ENCODE measurements around the gene POTEG.
"Not testable (repeated sequence)": the region's sequence is repeated elsewhere in the genome, so short reads cannot be mapped to it uniquely, and the experiment has no call there.

Gene POTEG

GRCh38 chr14:19372813-19373500, 61.2 kb downstream of the POTEG start:
- DNase-seq (ENCODE audit: low read depth) = not testable (repeated sequence)

GRCh38 chr14:19371767-19372166, 62.4 kb downstream of the POTEG start:
- DNase-seq (ENCODE audit: low read depth) = not testable (repeated sequence)

- DNase-seq (ENCODE audit: low read depth) = not testable (repeated sequence)
Measured at GRCh38 chr14:19362803-19363202, 71.3 kb downstream of the POTEG start.

DNA sequence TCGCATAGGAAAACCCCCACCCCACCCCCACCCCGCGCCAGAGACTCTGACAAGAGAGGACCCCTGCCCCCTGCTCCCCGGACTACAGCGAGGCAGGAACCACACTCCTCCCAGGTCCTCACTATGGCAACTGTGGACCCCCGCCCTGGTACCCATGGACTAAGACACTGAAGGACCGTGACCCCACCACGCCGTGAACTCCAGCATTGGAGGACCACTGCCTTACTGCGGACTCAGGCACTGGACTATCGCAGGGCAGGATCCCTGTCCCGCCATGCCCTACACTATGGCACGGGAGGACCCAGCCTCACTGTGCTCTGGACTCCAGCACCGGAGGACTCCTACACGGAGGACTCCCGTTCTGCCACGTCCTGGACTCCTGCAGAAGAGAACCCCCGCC, 71.8 kb downstream of the POTEG start:
- not testable (repeated sequence) for DNase-seq (ENCODE audit: low read depth)

DNA sequence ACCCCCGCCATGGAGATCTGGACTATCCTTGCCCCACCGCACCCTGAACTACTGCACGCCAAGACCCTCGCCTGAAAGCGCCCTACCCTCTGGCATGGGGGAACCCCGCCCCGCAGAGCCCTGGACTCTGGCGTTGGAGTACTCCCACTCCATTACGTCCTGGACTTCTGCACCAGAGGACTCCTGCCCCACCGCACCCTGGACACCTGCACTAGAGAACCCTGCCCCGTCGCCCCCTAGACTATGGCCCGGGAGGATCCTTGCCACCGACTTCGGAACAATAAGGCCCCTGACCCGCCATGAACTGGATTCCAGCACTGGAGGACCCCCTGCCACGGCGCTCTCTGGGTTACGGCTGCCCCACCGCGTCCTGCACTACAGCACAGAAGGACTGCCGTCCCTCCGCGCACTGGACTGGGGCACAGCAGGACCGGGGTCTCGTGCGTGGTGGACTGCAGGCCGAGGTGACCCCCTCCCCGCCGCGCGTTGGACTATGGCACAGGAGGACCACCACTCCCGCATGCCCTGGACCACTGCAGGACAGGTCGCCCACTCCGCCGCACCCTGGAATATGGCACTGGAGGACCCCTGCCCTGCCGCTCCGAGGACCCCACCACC, 72.4 kb downstream of the POTEG start:
- not testable (repeated sequence) for DNase-seq (ENCODE audit: low read depth)

GRCh38 chr14:19360937-19361635, 73.1 kb downstream of the POTEG start:
- DNase-seq (ENCODE audit: low read depth) = not testable (repeated sequence)
